C1 segment of cervical spinal cord (tissue), 14 donors: ENCODE results near the gene RPS10.

Experiments used
- DNase-seq, 14 donors: peaks; one replicate each; lab custom pipeline; 2025; lab: John Stamatoyannopoulos, UW

The RPS10 gene

DNA sequence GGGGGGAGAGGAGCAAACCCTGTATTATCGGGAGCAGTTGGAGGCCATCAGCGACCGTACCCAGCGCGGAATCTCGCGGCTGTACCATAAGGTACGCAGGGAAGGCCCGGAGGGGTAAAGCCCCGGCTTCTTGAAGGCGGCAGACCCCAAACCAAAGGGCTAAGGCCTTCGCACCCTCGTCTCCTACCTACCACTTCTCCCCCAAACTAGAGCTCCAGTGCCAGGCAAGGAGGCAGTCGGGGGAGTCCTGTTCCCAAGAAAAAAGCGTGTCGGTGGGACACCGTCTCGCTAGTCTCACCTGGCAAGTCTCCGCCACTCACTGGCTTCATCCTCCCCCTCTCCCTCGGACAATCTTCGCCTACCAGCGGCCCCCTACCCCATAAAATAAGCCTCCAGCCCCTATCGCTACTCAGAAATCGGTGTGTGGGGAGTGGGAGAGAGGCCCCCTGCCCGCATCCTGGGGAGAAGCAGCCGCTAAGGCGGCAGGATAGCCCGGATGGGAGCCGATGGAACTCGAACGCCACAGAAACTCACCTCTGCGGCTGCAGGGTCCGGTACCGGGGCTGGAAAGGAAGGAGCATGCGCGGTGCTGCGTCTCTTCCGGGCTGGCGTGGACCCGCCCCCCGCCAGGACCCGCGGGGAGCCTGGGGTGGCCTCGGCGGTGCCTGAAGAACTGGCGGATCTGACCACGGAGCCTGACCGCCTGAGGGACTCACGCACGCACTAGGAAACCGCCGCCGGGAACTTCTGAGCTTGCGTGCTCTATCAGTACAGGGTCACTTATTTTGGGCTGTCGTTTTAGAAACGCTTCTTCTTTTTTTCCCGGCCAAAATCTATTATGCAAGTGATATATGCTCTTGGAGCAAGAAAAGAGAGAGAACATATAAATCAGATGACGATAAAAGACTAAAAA is at the start of gene RPS10:
Gene RPS10, minus strand, starts transcription at position 572 of the 913 bp plus-strand sequence. CDS start 848 bp downstream, outside the sequence.
- peak; percentile 28 to 92 (median 86) for DNase-seq

- no peak for DNase-seq
Measured at GRCh38 chr6:34475238-34475682, 49.4 kb upstream of the RPS10 start.

GRCh38 chr6:34474754-34475153 is 48.9 kb upstream of the RPS10 start:
- no peak for DNase-seq

DNA sequence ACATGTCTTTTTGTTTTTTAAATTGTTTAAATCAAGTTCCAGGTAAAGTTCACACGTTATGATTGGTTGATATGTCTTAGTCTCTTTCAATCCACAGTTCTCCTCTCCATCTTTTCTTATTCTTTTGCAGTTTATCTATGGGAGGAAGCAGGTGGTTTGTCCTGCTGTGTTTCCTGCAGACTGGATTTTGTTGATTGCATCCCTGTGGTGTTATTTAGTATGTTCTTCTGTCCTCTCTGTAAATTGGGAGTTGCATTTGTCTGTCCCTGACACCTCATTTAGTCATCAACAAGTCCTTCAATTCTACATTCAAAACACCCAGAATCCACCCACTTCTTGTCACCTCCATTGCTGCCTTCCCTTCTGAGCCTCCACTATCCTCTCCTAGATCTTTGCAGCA is 48.1 kb upstream of the RPS10 start:
- no peak for DNase-seq

GRCh38 chr6:34472425-34472824 is 46.6 kb upstream of the RPS10 start:
- no peak for DNase-seq

- DNase-seq, result no peak
Measured at GRCh38 chr6:34469499-34469898, 43.6 kb upstream of the RPS10 start.

GRCh38 chr6:34468378-34468892 is 42.6 kb upstream of the RPS10 start:
- no peak for DNase-seq

DNA sequence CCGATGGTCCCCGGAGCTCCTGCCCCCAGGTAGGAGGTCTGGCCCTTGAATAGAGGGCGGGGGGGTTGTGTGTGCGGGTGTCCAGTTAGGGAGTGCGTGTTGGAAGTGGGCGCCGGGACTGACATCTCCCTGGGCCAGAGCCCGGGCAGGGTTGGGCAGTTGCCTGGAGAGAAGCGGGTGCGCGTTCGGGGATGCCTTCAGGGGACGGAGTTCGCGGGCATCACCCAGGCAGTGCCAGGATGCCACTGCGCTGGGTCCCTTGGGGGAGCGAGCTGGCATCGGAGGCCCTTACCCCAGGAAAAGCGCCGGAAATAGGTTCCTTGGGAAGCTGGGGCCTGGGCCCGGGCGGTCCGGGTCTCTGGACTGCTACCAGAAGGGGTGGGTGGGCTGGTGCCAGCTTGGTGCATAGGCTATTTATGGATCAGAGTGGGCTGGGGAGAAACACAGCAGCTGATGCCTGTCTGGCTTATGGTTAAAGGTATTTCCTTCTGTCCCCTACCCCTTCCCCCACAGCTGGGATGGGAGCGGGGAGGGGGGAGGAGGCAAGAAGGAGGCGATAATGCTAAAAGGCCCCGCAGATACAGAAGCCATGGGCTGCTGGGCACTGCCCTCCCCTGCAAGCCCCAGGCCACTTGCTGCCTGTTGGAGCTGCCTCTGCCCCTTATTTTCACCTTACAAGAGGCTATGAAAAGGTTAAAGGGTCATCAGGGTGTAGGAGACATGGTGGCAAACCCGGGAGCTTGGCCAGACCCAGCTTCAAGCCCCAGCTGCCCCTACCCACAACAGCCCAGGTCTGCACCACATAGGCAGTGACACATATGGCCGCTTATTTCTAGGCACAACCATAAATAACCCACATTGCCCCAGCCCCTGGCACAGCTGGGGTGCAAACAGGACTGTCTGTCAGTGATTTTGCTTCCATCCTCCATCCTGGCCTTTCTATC is 40.6 kb upstream of the RPS10 start:
- peak in 1 of 14 donors; percentile 44 for DNase-seq

GRCh38 chr6:34465531-34466241 is 39.8 kb upstream of the RPS10 start, which contains the start of gene PACSIN1:
Gene PACSIN1, plus strand, starts transcription at chr6:34466076. Its CDS starts 60,230 bp downstream, at chr6:34526306.
- DNase-seq, result peak in 2 of 14 donors; percentile 37 to 90

DNA sequence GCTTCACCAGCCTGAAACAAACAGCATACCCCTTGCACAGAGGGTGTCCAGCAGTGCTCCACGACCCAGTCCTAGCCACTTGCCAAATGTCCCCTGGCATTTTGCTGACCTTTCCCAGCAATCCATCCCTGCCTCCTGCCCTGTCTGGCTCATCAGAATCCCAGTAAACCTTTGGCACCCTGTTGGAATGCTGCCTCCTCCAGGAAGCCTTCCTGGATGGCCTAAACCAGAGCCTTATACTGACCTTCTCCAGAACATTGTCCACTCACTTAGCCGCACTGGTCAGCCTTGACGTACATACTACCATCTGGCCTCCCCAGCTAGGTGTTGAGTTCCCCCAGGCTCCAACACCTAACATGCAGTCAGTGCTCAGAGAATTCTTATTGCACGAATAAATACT is 38.0 kb upstream of the RPS10 start:
- DNase-seq, result no peak

- no peak for DNase-seq
Measured at GRCh38 chr6:34463299-34463698, 37.4 kb upstream of the RPS10 start.

GRCh38 chr6:34462551-34462971 is 36.7 kb upstream of the RPS10 start:
- DNase-seq, result no peak

GRCh38 chr6:34462010-34462409 is 36.1 kb upstream of the RPS10 start:
- DNase-seq, result no peak

GRCh38 chr6:34460796-34461507 is 35.1 kb upstream of the RPS10 start:
- no peak for DNase-seq

DNA sequence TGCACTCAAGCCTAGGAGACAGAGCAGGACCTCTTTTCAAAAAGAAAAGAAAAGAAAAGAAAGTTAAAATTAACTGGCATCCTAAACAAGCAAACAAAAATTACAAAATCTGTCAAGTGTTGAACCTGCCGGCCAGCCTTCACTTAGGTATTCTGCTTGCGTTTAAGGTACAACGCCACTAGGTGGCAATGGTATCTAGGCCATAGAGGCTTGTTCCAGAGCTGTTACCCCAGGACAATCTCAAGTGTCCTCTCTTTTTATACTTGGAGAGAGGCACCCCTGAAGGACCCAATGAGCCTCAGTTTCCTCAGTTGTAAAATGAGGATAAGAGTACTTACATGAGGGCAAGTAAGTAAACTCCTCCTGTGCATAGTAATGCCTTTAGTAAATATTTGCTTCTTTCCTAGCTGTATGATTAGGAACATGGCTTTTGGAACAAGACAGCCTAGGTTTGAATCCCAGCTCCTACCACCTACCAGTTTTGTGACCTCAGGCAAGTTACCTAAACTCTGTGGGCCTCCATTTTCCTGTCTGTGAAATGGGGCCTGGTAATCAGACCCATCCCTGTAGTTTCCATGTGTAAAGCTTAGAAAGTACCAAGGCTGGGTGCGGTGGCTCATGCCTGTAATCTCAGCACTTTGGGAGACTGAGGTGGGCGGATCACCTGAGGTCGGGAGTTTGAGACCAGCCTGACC is 34.2 kb upstream of the RPS10 start:
- DNase-seq, result peak in 2 of 14 donors; percentile 5 to 28

GRCh38 chr6:34457742-34458735 is 32.2 kb upstream of the RPS10 start:
- DNase-seq, result no peak

DNA sequence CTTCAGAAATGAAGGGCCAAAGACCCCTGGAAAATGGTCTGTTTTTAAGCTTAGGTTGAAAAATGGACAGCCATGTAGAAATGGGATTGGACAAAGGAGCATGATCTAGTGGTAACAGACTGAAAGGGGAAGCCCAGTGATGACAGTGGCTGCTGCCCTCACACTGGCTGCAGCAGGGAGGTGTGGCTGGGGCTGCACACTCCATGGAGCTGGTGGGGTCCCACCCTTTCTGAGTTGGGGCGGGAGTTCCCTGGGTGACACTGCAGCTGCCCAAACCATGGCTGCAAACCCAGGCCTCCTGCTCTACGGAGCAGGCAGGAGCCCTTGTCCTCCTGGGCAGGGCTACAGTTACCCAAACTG is 31.5 kb upstream of the RPS10 start:
- DNase-seq, result no peak

DNA sequence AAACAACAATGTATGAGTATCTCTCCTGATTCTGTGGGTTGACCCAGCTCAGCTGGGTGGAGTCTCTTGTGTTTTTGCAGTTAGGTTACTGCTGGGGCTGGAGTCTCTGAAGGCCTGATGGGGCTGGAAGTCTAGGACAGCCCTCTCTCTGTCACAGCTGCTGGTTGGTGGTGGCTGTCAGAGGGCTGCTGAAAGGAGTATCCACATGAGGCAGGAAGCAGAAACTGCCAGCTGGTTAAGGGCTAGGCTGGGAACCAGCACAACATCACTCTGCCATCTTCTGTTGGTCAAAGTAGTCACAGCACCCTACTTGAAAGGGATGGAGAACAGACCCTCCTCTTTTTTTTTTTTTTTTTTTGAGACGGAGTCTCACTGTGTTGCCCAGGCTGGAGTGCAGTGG is 30.0 kb upstream of the RPS10 start:
- no peak for DNase-seq

DNA sequence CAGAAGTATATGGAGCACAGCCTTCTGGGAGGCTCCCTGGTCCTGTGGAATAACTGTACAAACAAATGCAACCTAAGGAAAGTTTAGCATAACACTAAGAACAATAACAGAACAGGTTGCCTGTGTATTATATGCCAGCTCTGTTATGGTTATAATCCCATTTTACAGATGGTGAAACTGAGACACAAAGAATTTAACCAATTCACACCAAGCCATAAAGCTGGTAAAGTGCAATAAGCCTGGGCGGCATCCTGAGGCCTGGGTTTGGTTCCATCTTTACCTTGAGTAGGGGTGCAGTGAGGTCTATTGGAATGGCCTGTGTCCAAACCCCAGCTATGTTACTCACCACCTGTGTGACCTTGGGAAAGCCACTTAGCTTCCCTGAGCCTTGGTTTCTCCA is 25.3 kb upstream of the RPS10 start:
- DNase-seq, result no peak
